A549 (cell line): ENCODE data around the gene COQ5. TPM values are rescaled to one million over a fixed set of nuclear protein-coding genes. Genes with fewer than 3 reads are reported as not detected.
A peak's percentile ranks its signal among the peaks of the same experiment; 100 is the strongest.

Experiments used
- ATAC-seq, 2 experiments: fragments of 200-7000 bp in 1 of 2; fragments of >200 bp in 1 of 2; cut with Nextera tagmentation in 1 of 2; cut with Tn5 transposase in 1 of 2; 3 replicates each; pipeline versions ENCODE4 v1.8.0 to v1.9.1; 2018 to 2020; ENCODE audit warnings: mild to moderate bottlenecking in 1 of 2, moderate library complexity in 1 of 2
- CTCF ChIA-PET: fragments of 300-600 bp; sonication (Branson Sonifier 250); formaldehyde crosslinking; extraction: SDS; loops from one replicate; lab custom pipeline; 2021; ENCODE audit warnings: antibody characterized with exemption, inconsistent platforms; lab: Yijun Ruan, JAX
- POLR2A ChIA-PET: fragments of 350-600 bp; formaldehyde crosslinking; extraction: SDS; loops from one replicate; lab custom pipeline; 2021; ENCODE audit warnings: antibody characterized with exemption, inconsistent platforms; lab: Yijun Ruan, JAX
- DNase-seq, 2 experiments: peaks; one replicate each; pipeline versions ENCODE4 v3.0.0 to v3.0.0-alpha.2; 2011 to 2016; ENCODE audit warnings: low read depth in 1 of 2, low spot score in 1 of 2
- FAIRE-seq: peaks from 2 replicates; lab custom pipeline; 2011; peaks lifted over from hg19 to GRCh38; lab: Jason Lieb, UNC
- H3K27ac ChIP-seq, 2 experiments: fragments of >200 bp; sonication (Bioruptor Twin); formaldehyde crosslinking; 3 replicates each; pipeline ENCODE4 v1.5.1; 2016 to 2017
- H3K4me1 ChIP-seq: fragments of >200 bp; sonication (Bioruptor Twin); formaldehyde crosslinking; 3 replicates; pipeline ENCODE4 v1.6.1; 2016
- H3K4me2 ChIP-seq: fragments of >200 bp; sonication (Bioruptor Twin); formaldehyde crosslinking; 3 replicates; pipeline ENCODE4 v1.6.1; 2016
- H3K4me3 ChIP-seq: fragments of >200 bp; sonication (Bioruptor Twin); formaldehyde crosslinking; 3 replicates; pipeline ENCODE4 v1.5.1; 2016
- H3K9me3 ChIP-seq: fragments of >200 bp; sonication (Bioruptor Twin); formaldehyde crosslinking; 3 replicates; pipeline ENCODE4 v1.6.1; 2016
- ATOH8 ChIP-seq: fragments of 250-450 bp; sonication (Bioruptor Pico); IDR thresholded peaks from 2 replicates; pipeline ENCODE4 v1.5.0; 2020; ENCODE audit warnings: low read depth, mild to moderate bottlenecking, moderate library complexity
- BCL3 ChIP-seq: fragments of >200 bp; sonication (Bioruptor Twin); formaldehyde crosslinking; IDR thresholded peaks from 3 replicates; pipeline ENCODE4 v1.6.1; 2016
- BHLHE40 ChIP-seq: IDR thresholded peaks from 2 replicates; pipeline ENCODE4 v1.6.1; 2012; ENCODE audit warnings: low read depth, low read length, inconsistent platforms
- CEBPB ChIP-seq, 2 experiments: fragments of >200 bp in 1 of 2; sonication (Bioruptor Twin) in 1 of 2; formaldehyde crosslinking in 1 of 2; IDR thresholded peaks; 2 replicates each; pipeline ENCODE4 v1.6.1; 2012 to 2016
- CHD2 ChIP-seq: fragments of 150-350 bp; IDR thresholded peaks from 2 replicates; pipeline ENCODE4 v1.6.1; 2014; ENCODE audit warnings: low read length; ENCODE audit not compliant: partially characterized antibody
- E2F6 ChIP-seq: IDR thresholded peaks from 2 replicates; pipeline ENCODE4 v1.6.1; 2012; ENCODE audit warnings: low read depth, borderline replicate concordance
- EHF ChIP-seq: fragments of 250-450 bp; sonication (Bioruptor Pico); IDR thresholded peaks from 2 replicates; pipeline ENCODE4 v1.5.0; 2020; ENCODE audit warnings: mild to moderate bottlenecking
- EHMT2 ChIP-seq: fragments of 200-600 bp; sonication (generic); IDR thresholded peaks from 2 replicates; pipeline ENCODE4 v1.6.1; 2016; ENCODE audit warnings: antibody characterized with exemption, low read depth, mild to moderate bottlenecking, moderate library complexity
- ELK1 ChIP-seq: fragments of 150-350 bp; IDR thresholded peaks from 2 replicates; pipeline ENCODE4 v1.6.1; 2014; ENCODE audit warnings: low read depth, mild to moderate bottlenecking, low read length
- EP300 ChIP-seq, 2 experiments: fragments of >200 bp; sonication (Bioruptor Twin); formaldehyde crosslinking; IDR thresholded peaks; 2 replicates in 1 of 2; 3 replicates in 1 of 2; pipeline ENCODE4 v1.6.1; 2016 to 2017
- FOSL2 ChIP-seq, 2 experiments: fragments of 450-650 bp in 1 of 2; fragments of >200 bp in 1 of 2; sonication (Bioruptor Twin) in 1 of 2; formaldehyde crosslinking; IDR thresholded peaks; 2 replicates each; pipeline versions ENCODE4 v1.5.0 to v1.6.1; 2016 to 2020; ENCODE audit warnings: mild to moderate bottlenecking in 1 of 2, moderate library complexity in 1 of 2
- FOXS1 ChIP-seq: fragments of 250-450 bp; sonication (Bioruptor Pico); IDR thresholded peaks from 2 replicates; pipeline ENCODE4 v1.5.0; 2020; ENCODE audit warnings: mild to moderate bottlenecking, moderate library complexity
- HDAC2 ChIP-seq: fragments of 200-600 bp; sonication (generic); IDR thresholded peaks from 2 replicates; pipeline ENCODE4 v1.6.1; 2016
- HOXB5 ChIP-seq: fragments of 250-450 bp; sonication (Bioruptor Pico); IDR thresholded peaks from 2 replicates; pipeline ENCODE4 v1.5.0; 2020; ENCODE audit warnings: mild to moderate bottlenecking, moderate library complexity
- JUN ChIP-seq, 2 experiments: fragments of >200 bp; sonication (Bioruptor Twin); formaldehyde crosslinking; IDR thresholded peaks; 2 replicates in 1 of 2; 3 replicates in 1 of 2; pipeline ENCODE4 v1.6.1; 2016 to 2017
- JUNB ChIP-seq: fragments of >200 bp; sonication (Bioruptor Twin); formaldehyde crosslinking; IDR thresholded peaks from 2 replicates; pipeline ENCODE4 v1.6.1; 2016
- KDM1A ChIP-seq: fragments of 200-600 bp; sonication (generic); IDR thresholded peaks from 2 replicates; pipeline ENCODE4 v1.6.1; 2016; ENCODE audit warnings: low read depth, mild to moderate bottlenecking
- MAZ ChIP-seq: fragments of 150-350 bp; IDR thresholded peaks from 2 replicates; pipeline ENCODE4 v1.6.1; 2014; ENCODE audit warnings: antibody characterized with exemption, low read depth, low read length, borderline replicate concordance
- MYC ChIP-seq: IDR thresholded peaks from 2 replicates; pipeline ENCODE4 v1.6.1; 2012; ENCODE audit warnings: mild to moderate bottlenecking, inconsistent platforms, low read length, improper control_type of control experiment, borderline replicate concordance
- NPAS2 ChIP-seq: fragments of 250-450 bp; sonication (Bioruptor Pico); IDR thresholded peaks from 2 replicates; pipeline ENCODE4 v1.8.0; 2022; ENCODE audit warnings: mild to moderate bottlenecking, moderate library complexity, borderline replicate concordance
- NR3C1 ChIP-seq: fragments of >200 bp; sonication (Bioruptor Twin); formaldehyde crosslinking; IDR thresholded peaks from 3 replicates; pipeline ENCODE4 v1.6.1; 2017
- PHF8 ChIP-seq: fragments of 200-600 bp; sonication (generic); IDR thresholded peaks from 2 replicates; pipeline ENCODE4 v1.6.1; 2016; ENCODE audit warnings: low read depth, mild to moderate bottlenecking, antibody characterized with exemption, moderate library complexity, borderline replicate concordance
- RAD21 ChIP-seq, 2 experiments: fragments of >200 bp in 1 of 2; sonication (Bioruptor Twin) in 1 of 2; formaldehyde crosslinking in 1 of 2; IDR thresholded peaks in 1 of 2; conservative IDR thresholded peaks in 1 of 2; 2 replicates in 1 of 2; 3 replicates in 1 of 2; pipeline ENCODE4 v1.6.1; 2012 to 2018; ENCODE audit warnings: inconsistent platforms in 1 of 2
- RFX5 ChIP-seq: fragments of 450-650 bp; IDR thresholded peaks from 2 replicates; pipeline ENCODE4 v1.7.1; 2014; ENCODE audit warnings: antibody characterized with exemption, mild to moderate bottlenecking, moderate library complexity
- SREBF2 ChIP-seq: fragments of 450-650 bp; IDR thresholded peaks from 2 replicates; pipeline ENCODE4 v1.6.1; 2014; ENCODE audit warnings: mild to moderate bottlenecking, moderate library complexity
- TFCP2L1 ChIP-seq: fragments of 250-450 bp; sonication (Bioruptor Pico); IDR thresholded peaks from 2 replicates; pipeline ENCODE4 v1.5.0; 2021; ENCODE audit warnings: mild to moderate bottlenecking
- USF2 ChIP-seq: fragments of 450-650 bp; IDR thresholded peaks from 2 replicates; pipeline ENCODE4 v1.6.1; 2014; ENCODE audit warnings: antibody characterized with exemption
- ZC3H11A ChIP-seq: fragments of 450-650 bp; IDR thresholded peaks from 2 replicates; pipeline ENCODE4 v1.6.1; 2014; ENCODE audit warnings: antibody characterized with exemption, mild to moderate bottlenecking
- ZNF302 ChIP-seq: fragments of 250-450 bp; sonication (Bioruptor Pico); IDR thresholded peaks from 2 replicates; pipeline ENCODE4 v1.9.0; 2021; ENCODE audit warnings: inconsistent platforms, mild to moderate bottlenecking, moderate library complexity
- ZSCAN20 ChIP-seq: fragments of 250-450 bp; sonication (Bioruptor Pico); IDR thresholded peaks from 2 replicates; pipeline ENCODE4 v1.8.0; 2022; ENCODE audit warnings: mild to moderate bottlenecking, moderate library complexity
- WGBS: methylation state at CpG from one replicate; pipeline ENCODE4 v1.1.6; 2017; ENCODE audit errors: missing lambda C conversion rate; 5-methylcytosine and 5-hydroxymethylcytosine counted together
- polyA plus RNA-seq, 4 experiments: library from polyadenylated mRNA; depleted of rRNA in 3 of 4; stranded (reverse); fragments of >200 nt; fragmentation: RNase III in 1 of 4; extraction: RNeasy Plus Mini Kit Qiagen cat#74134 plus additional on column Dnase treatment in 1 of 4; gene quantifications; 2 replicates in 3 of 4; 3 replicates in 1 of 4; pipeline ENCODE4 v1.2.3, GENCODE V29; 2011 to 2017

COQ5 gene
- polyA plus RNA-seq, 2 of the 4 experiments (the other 2 are of a cell fraction) = 49.6 to 100.0 TPM

GRCh38 chr12:120495186-120495730 lies 33.7 kb downstream of the COQ5 start:
- peak overlapping the region; percentile 87 for H3K4me2 ChIP-seq
- peaks cover 20% of the 10 kb centered on the region for H3K4me1 ChIP-seq
- 16% methylated on average over 12 of the region's 17 CpGs for WGBS
- H3K9me3 ChIP-seq = no peaks in the 10 kb centered on the region
- peak in 1 of 2 experiments; percentile 28; a peak in 2 of 4 replicates for TF ChIP-seq CEBPB (IDR thresholded peaks at IDR 0.05)
- no peak for TF ChIP-seq MAZ
- TF ChIP-seq EHF (CRISPR knock-in tag) = no peak
- no peak for TF ChIP-seq MYC
- TF ChIP-seq HOXB5 (CRISPR knock-in tag) = no peak
- no peak for TF ChIP-seq ZSCAN20 (CRISPR knock-in tag)
- no peak for TF ChIP-seq ELK1
- no peak for TF ChIP-seq BCL3
- no peak for TF ChIP-seq HDAC2
- no peak for TF ChIP-seq E2F6
- TF ChIP-seq PHF8 = peak; percentile 7; the same call in 1 of the 2 replicates
- no peak for TF ChIP-seq NR3C1
- no peak for TF ChIP-seq FOSL2 (IDR thresholded peaks at IDR 0.05)
- no peak for TF ChIP-seq FOSL2 (CRISPR knock-in tag; IDR thresholded peaks at IDR 0.05)
- TF ChIP-seq RFX5 = no peak
- no peak for TF ChIP-seq SREBF2
- TF ChIP-seq USF2 = no peak
- H3K4me3 ChIP-seq = peak overlapping the region; percentile 100
- CTCF ChIA-PET = interaction anchor here (1.3 to 3.4 kb wide), 6 partner anchors 10 to 29 kb away, joined by 4 to 12 read pairs (median 4); partner anchors contain the start of gene SRSF9
- ATAC-seq = peak in 1 of 2 experiments; percentile 12
- POLR2A ChIA-PET = interaction anchor here (1.7 to 2.4 kb wide), 2 partner anchors 10 to 34 kb away, joined by 6 to 16 read pairs; partner anchors contain the start of gene COQ5
- DNase-seq = peak in 1 of 2 experiments; percentile 18
- H3K27ac ChIP-seq = peak overlapping the region; percentile 96 to 98
- no peak for FAIRE-seq

DNA sequence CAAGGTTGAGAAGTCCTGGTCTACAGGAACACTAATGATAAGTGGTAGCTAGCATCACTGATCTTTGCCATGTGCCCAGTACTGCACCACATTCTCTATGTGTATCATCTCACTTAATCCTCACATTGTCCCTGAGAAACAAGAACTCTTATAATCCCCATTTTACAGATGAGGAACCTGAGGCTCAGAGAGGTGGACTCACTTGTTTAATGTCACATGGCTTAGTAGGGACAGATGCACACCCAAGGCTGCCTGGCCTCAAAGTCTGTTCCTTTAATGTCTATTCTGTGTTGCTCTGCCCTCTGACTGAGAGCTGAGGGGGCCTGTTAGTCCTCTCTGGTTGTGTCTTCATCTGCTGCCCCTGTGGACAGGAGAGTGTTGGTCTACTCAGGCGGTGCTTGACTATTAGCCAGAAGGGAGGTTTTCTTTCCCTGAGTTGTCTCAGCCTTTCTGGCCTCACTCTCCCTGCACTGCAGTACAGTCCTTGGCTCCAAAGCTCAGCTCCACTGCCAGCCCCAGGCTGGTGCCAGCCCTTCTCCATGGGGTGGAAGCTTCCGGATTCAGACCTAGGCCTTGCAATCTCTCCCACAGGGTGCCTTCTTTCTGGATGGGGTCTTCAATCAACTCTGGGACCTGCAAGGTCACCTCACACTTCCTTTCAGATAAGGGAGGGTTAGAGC lies 38.0 kb downstream of the COQ5 start:
- H3K9me3 ChIP-seq = no peaks in the 10 kb centered on the region
- 100% methylated on average over 2 of the region's 2 CpGs for WGBS
- no peak for FAIRE-seq
- no peak overlapping the region for H3K27ac ChIP-seq
- no peak overlapping the region for H3K4me2 ChIP-seq
- H3K4me3 ChIP-seq = no peak overlapping the region
- no peak for ATAC-seq
- no peak for TF ChIP-seq CHD2
- no peak for TF ChIP-seq EP300 (IDR thresholded peaks at IDR 0.05)
- TF ChIP-seq ZC3H11A = no peak
- TF ChIP-seq JUN (IDR thresholded peaks at IDR 0.05) = no peak
- TF ChIP-seq FOXS1 (CRISPR knock-in tag) = no peak
- no peak for TF ChIP-seq RAD21 (conservative IDR thresholded peaks at IDR 0.05 in 1 of 2, IDR thresholded peaks at IDR 0.05 in 1 of 2)
- no peak for TF ChIP-seq EHMT2
- no peak for TF ChIP-seq ATOH8 (CRISPR knock-in tag)
- TF ChIP-seq RFX5 = no peak
- no peak for TF ChIP-seq PHF8
- TF ChIP-seq KDM1A = no peak
- no peak for TF ChIP-seq NPAS2 (CRISPR knock-in tag)
- TF ChIP-seq JUNB = no peak
- no peak for TF ChIP-seq NR3C1
- TF ChIP-seq BHLHE40 = no peak
- no peak for TF ChIP-seq SREBF2
- TF ChIP-seq ZNF302 (CRISPR knock-in tag) = no peak
- TF ChIP-seq TFCP2L1 (CRISPR knock-in tag) = no peak
- ChIA-PET POLR2A (no interaction called here), CTCF (interaction anchor here (0.5 to 2.6 kb wide), 7 partner anchors 16 to 458 kb away, joined by 3 to 9 read pairs (median 3); partner anchors contain the start of genes SIRT4 and SRSF9)
- peaks cover 7% of the 10 kb centered on the region; the same call in 2 of the 3 replicates for H3K4me1 ChIP-seq
- DNase-seq = no peak
